Ureter (tissue), 1 donor: ENCODE results near the gene STK16. TPM values are rescaled to one million over a fixed set of nuclear protein-coding genes. Genes with fewer than 3 reads are reported as not detected.
A peak's percentile ranks its signal among the peaks of the same experiment; 100 is the strongest.
"Not testable (repeated sequence)": the region's sequence is repeated elsewhere in the genome, so short reads cannot be mapped to it uniquely, and the experiment has no call there.

Experiments used
- DNase-seq: peaks from one replicate; pipeline ENCODE4 v3.0.0-alpha.2; 2020; ENCODE audit warnings: low spot score
- total RNA-seq: library from RNA; stranded (reverse); gene quantifications from one replicate; pipeline ENCODE4 v1.2.4, GENCODE V29; 2023
- donor health status: DM: yes; HTN: yes; CAD: no.

STK16 gene
- total RNA-seq, 1 donor from 2014 or later = 32.9 TPM

DNA sequence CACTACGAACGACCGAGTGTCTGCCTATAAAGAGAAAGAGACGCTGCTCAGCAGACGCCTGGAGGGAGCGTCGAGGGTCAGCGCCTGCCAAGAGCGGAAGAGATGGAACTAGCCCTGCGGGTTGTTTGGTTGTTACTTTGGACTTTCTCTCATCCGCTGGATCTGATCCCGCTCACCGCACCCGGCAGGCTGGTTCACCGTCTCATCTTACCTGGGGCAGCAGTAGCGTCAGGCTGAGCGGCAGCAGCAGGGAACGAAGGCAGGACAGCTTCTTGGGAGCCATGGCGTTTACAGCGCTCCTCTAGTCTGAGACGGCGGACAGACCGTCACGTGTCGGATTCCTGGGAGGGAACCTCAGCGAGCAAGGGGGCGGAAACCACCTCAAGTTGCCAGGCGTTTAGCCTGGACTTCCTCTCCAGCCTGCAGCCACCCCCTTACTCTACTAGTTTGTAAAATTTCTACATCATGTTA, 2.0 kb upstream of the STK16 start:
- DNase-seq = no peak

DNA sequence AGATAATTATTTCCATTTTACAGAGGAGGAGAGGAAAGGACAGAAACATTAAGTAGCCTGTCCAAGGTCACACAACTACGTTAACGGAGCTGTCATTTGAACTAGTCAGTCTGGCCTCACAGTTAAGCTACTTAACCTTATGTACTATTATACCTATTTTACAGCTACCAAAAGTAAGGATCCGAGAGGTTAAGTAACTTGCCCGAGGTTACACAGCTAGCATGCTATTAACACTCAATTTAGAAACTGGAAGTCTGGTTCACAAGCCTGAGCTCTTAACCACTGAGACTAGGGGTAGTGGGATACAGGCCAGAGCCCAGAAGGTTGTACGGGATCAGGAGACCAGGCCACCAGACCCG, 511 bp upstream of the STK16 start:
- DNase-seq = no peak

DNA sequence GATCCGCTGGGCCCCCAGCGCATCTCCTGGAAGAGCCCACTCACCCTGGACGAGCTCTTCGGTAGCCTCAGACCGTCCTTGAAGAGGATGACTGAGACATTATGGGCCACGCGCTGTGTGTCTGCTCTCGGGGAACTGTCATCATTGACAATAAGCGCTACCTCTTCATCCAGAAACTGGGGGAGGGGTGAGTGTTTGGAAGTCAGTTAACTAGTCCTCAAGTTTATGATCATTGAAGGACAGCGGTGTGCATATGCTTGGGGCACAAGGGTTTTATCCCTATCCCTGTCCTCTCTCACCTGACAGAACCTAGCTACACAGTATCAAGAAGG, 586 bp downstream of the STK16 start:
- DNase-seq = no peak

DNA sequence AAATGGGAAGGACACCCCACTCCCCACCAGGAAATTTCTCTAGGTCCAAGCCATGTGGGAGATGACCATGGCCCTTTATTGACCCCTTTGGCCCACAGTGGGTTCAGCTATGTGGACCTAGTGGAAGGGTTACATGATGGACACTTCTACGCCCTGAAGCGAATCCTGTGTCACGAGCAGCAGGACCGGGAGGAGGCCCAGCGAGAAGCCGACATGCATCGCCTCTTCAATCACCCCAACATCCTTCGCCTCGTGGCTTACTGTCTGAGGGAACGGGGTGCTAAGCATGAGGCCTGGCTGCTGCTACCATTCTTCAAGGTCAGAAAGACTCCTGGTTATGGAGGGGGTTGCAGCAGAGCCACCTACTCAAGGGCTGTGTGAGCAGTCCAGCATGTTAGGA, 1.3 kb downstream of the STK16 start:
- no peak for DNase-seq

DNA sequence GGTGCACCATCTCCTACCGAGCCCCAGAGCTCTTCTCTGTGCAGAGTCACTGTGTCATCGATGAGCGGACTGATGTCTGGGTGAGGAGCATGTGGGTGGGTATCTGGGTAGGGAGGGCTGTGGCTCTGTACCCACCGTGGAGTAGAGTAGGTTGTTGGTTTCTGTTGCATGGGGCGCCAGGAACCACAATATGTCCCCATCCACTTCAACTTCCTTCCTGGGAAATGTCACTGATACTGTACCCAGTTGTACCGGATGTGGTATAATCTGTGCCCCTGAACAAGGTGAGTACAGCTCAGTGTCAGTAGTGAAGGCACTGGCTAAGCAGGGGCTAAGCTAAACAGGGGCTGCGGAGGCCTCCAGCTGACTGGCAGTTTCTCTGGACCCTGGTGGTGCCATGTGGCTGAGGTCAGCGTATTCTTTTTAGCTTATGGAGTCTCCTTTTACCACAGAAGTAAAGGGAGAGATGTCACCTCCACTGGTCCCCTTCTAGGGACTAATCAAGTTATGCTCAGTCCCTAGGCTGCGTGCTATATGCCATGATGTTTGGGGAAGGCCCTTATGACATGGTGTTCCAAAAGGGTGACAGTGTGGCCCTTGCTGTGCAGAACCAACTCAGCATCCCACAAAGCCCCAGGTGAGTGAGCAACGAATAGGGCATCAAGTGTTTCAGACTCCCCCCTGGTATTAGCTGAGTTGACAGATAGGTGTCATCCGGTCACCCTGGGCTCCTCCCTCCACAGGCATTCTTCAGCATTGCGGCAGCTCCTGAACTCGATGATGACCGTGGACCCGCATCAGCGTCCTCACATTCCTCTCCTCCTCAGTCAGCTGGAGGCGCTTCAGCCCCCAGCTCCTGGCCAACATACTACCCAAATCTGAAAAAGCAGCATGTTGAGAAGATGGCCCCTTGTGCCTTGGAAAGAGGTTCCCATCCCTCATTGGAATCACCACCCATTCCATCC, 2.7 kb downstream of the STK16 start:
- no peak for DNase-seq

DNA sequence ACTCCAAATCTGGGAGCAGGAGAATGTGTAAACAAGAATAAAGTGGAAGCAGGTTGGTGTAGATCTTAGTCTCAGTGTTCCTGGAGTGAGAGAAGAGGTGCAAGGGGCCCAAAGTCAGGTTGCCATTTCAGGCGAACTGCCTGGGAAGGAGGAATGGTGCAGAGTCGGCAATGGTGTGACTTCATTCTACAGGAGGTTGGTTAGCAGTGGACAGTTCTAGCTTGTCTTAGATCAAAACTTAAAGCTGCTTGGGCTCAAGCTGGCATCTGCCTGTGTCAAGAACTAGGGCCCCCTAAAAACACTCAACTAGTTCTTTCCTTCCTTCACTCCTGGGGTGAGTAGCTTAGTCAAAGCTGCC, 3.5 kb downstream of the STK16 start:
- DNase-seq = no peak

DNA sequence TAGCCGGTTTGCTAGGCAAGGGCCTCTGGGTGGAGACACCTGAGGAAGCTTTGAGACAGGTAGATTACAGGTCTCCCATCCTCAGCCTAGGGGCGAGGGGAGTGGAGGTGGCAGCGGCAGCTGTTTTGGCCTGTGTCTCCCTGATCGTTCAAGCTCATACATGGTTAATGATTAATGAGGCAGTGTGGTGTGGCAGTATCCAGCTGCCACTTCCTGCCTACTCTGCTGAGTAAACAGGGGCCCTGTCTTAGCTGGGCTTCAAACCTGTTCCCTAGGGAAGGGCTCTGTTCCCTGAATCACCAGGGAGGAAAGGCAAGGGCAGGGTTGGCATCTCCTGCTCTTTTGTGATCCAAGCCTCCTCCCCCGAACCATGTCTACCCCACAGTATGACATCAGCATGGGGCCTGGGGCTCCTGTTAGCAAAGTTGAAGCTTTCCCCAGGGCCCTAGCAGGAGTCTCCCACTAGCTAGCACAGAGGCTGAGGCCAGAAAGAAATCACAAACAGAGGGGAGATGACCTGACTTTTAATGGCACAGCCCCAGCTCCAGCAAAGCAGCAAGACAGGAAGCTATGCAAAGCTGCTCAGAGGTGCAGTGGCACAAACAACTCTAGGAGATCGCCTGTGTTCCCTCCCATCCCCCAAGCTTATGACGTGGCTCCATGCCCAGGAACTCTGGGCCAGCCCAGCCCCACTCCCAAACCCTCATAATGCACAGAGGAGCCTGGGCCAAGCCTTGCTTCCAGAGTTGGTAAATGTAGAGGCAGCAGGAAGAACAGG, 4.1 kb downstream of the STK16 start:
- peak; percentile 90 for DNase-seq

DNA sequence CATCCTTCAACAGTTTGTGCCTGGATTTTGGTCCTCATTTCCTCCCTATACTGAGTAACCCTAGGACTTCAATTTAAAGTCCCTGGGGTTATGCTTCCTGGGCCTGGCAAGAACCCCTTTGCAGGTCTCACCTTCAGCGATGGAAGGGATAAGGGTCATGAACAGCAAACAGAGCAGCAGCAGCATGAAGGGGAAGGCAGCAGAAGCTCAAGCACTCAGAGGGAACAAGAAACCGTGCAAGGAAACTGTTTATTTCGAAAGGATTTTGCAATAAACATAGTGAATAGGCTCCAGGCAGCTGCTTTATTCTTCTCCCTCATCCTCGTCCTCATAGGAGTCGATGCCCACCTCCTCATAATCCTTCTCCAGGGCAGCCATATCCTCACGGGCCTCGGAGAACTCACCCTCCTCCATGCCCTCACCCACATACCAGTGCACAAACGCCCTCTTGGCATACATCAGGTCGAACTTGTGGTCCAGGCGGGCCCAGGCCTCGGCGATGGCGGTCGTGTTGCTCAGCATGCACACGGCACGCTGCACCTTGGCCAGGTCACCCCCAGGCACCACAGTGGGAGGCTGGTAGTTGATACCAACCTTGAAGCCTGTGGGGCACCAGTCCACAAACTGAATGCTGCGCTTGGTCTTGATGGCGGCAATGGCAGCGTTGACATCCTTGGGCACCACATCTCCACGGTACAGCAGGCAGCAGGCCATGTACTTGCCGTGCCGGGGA, 4.9 kb downstream of the STK16 start:
- no peak for DNase-seq

DNA sequence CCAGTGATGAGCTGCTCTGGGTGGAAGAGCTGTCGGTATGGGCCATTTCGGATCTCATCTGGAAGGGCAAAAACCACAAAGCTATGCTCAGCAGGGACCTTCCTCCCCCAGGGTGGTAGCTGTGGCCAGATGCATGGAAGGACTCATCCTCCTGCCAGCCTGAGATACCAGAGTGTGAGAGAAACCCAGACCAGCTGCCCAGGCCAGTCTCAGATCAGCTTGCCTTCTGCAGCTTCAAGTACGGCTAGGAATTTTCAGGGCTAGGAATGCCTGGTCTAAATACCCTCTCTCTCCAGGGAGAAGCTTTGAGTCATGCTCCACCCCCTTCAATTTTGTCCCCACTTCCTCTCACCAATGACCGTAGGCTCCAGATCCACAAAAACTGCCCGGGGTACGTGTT, 6.4 kb downstream of the STK16 start:
- DNase-seq = no peak

DNA sequence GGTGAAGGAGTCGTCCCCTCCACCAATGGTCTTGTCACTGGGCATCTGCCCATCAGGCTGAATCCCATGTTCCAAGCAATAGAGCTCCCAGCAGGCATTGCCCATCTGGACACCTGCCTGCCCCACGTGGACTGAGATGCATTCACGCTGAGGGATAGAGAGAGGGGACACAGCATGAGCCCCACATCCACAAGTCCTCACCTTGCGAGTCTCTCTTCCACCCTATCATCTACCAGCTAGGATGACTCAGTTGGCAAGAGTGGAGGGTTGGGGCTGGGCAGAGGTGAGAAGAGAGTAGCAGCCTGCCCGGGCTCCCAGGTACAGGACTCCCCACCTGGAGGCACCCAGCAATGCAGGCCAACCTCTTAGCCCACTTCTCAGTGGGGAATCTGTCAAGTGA, 6.8 kb downstream of the STK16 start:
- DNase-seq = no peak

DNA sequence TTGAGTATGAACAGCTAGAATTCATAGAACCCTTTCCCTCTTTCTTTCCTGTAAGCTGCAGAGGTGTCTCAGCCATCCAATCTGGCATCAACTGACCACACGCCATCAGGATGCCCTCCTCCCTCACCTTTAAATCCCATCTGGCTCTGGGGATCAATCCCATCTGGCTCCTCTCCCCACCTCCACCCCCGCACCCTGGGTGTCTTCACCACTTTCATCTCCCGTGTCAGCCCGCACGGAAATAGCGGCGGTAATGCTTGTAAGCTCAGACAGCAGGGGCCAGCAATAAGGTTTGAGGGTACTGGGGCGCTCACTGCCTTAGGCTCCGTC, 7.3 kb downstream of the STK16 start:
- no peak for DNase-seq

DNA sequence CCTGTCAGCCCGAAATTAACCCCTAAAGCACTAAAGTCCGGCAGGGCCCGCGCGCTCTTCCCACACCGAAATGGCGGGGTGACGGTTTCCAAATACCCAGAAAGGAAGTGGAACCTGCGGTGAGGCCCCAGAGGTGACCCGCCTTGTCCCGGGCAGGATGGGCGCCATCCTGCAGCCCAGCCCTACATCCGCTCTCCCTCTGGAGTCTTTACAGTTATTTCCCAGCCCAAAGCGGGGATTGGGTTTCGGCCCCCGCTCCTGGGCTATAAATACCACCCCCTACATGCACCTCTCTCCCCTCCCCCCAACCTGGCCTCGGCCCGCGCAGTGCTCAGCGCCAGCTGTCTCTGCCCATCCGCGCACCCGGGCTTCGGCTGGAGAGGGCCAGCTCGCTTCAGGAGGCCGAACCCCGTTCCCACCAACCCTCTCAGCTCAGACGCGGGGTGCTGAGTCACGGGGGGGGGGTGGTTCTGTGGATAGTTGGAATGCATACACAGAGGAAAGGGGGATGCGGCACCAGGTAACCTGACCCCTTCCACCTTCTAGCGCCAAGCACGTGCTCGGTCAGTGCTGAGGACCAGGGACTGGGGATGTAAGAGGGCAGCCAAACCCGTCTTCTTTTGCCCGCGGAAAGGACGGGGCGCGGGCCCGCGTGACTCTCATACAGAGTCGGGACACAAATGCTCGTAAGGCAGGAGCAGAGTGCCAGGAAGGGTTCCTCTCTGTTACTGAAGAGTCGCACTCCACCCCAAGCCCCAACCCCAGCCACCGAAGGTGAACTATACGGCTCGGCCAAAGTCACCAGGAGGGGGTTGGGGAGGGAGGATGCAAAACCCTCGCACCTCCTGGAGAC, 7.8 kb downstream of the STK16 start, which contains the start of gene TUBA4B:
TSS of gene TUBA4B (plus strand) at position 344 of the 853 bp plus-strand sequence. CDS start at position 509, 165 bp downstream.
- peak; percentile 53 for DNase-seq

DNA sequence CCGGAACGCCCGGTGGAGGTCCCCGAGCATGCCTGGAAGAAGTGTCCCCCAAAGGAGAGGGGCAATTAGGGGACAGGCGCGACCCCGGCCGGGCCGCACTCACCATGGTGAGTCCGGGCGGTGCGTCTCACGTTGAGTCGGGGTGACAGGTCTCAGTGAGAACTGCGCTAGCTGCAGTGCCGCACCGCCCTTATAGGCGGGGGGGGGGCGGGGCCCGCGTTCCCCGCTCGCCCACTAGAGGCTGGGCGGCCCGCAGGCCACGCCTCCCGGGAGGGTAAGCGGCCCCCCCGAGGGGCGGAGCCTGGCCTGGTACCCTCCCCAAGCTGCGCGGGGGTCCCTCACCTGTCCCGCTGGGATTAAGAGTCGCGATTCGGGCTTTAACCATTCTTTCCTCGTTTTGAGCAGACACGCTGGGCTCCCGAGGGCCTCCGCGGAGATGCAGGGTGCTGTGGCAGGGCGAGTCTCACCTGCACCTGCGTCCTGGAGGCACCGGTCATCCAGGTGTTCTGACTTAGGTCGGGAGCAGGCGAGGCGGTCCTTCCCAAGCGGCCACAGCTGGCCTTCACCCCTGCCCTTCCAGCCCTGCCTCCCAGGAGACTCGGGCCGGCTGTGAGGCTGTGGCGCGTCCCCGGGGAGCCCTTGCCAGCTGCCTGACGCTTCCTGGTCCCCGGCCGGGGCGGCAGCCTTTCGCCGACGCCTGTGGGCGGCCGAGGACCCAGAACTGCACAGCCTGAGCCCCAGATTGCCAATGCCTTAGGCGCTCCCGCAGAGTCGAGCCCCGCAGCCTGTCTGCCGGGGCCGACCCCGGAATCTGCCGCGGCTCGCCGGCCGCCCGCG, 8.7 kb downstream of the STK16 start, which contains the start of gene TUBA4A:
TSS of gene TUBA4A (minus strand) at position 166 of the 837 bp plus-strand sequence. CDS start at position 106, 60 bp downstream.
- peak; percentile 87 for DNase-seq

DNA sequence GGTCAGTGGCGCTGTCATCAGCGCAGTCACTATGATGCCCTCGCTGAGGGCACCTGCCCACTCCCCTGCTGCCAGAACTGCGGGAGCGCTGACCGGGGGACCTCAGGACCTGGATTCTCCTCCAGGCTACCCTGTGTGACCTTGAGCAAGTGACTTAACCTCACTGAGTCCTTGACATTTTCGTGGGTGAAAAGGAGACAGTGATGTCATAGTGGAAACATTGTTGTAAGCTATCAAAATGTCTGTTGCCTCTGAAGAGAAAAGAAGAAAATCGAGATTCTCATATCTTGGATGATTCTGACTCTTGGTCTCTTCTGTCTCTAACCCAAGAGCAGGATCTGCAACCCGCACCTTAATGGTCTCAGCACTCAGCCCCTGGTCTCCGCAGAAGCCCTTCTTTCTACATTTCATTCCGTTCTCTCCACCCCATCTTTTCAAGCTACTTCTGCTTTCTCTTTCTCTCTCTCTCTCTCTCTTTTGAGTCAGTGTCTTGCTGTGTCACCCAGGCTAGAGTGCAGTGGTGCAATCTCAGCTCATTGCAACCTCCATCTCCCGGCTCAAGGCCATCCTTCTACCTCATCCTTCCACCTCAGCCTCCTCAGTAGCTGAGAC, 9.4 kb downstream of the STK16 start:
- no peak for DNase-seq

DNA sequence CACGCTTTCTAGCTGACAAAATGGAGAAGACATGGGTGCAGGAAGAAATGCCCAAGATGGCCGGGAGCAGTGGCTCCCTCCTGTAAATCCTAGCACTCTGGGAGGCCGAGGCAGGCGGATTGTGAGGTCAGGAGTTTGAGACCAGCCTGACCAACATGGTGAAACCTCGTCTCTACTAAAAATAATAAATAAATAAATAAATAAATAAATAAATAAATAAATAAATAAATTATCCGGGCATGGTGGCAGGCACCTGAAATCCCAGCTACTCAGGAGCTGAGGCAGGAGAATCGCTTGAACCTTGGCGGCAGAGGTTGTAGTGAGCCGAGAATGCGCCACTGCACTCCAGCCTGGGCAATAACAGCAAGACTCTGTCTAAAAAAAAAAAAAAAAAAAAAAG, 13.7 kb downstream of the STK16 start:
- not testable (repeated sequence) for DNase-seq

DNA sequence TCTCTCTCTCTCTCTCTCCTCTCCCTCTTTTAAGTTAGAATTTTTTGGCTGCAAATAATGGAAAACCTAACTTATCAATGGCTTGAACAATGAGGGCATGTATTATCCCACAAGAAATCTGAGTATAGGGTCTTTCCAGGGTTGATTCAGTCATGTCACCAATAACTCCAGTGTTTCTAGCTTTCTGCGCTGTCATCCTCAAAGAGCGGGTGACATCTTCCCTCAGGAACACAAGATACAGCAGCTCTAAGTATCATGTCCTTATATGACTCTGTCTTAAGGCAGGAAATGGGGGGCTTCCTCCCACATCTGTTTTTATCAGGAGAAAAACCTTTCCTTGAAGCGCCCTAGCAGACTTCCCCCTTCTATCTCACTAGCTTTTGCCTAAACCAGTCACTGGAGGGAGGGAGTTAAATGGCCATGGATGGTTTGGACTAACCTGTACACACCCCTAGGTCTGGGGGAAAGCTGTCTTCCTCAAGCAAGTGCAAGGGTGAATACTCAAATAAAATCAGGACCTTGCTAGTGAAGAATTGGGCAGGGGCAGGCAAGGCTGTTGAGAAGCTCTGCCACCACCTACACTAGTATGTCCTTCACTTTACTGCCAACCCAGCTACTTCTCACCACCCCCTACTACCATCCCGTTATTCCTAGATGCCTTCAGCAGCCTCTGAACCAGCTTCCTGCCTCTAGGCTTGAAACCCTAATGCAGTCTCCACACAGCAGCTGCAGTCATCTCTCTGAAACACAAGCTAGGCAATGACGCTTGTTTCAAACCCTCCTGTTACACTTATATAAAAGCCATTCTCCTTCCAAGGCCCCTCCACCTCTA, 16.0 kb downstream of the STK16 start:
- DNase-seq = no peak

DNA sequence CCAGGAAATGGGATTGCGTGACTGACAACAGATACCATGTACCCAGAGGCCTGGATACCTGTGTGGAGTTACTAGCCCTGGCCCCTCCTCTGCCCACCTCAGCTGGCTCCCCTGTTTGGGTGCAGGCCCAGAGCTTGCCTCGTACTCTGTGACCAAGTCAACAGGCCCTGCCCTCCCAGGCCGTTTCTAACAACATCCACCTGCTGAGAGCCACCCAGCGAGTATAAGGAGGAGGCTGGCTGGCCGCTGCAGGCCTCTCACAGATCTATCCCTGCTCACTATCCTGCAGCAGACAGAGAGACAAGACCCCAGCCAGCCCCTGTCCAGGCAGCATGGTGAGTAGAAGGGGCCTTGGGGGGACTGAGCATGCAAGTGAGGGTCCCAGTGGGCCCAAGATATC, 21.0 kb downstream of the STK16 start:
- DNase-seq = no peak

DNA sequence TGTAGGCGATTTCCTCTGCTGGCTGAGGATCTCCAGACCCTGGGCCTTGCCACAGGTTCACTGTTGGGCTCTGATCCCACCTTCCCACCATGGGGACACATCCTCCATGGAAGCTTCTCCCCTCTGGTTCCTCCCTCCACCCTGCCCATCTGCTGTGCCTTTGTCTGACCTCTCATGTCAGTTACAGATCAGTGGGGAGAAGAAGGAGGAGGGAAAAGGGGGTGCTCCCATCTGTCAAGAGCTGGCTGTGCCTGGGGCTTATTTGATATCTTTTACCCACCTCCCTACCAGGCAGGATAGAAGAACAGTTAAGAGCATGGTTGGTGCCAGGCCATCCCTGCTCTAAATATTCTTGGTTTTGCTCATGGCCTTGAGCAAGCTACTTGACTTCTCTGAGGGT, 21.6 kb downstream of the STK16 start:
- no peak for DNase-seq

DNA sequence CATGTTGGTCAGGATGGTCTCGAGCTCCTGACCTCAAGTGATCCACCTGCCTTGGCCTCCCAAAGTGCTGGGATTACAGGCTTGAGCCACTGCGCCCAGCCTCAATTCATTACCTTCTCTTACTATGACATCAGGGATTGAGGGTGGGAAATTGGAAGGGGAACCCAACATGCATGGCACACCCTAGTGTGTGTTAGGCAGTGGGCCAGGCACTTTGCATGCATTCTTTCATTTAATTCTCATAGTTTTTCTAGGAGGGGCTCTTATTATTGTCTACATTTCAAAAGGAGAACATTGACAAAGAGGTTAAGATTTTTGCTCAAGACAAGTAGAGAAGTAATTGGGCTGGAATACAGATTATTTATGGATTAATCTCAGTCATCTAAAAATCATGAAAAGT, 23.0 kb downstream of the STK16 start:
- no peak for DNase-seq
